ENCODE measurements around the gene ABCA7.
A peak's percentile ranks its signal among the peaks of the same experiment; 100 is the strongest.
"Not testable (repeated sequence)": the region's sequence is repeated elsewhere in the genome, so short reads cannot be mapped to it uniquely, and the experiment has no call there.

The ABCA7 gene

DNA sequence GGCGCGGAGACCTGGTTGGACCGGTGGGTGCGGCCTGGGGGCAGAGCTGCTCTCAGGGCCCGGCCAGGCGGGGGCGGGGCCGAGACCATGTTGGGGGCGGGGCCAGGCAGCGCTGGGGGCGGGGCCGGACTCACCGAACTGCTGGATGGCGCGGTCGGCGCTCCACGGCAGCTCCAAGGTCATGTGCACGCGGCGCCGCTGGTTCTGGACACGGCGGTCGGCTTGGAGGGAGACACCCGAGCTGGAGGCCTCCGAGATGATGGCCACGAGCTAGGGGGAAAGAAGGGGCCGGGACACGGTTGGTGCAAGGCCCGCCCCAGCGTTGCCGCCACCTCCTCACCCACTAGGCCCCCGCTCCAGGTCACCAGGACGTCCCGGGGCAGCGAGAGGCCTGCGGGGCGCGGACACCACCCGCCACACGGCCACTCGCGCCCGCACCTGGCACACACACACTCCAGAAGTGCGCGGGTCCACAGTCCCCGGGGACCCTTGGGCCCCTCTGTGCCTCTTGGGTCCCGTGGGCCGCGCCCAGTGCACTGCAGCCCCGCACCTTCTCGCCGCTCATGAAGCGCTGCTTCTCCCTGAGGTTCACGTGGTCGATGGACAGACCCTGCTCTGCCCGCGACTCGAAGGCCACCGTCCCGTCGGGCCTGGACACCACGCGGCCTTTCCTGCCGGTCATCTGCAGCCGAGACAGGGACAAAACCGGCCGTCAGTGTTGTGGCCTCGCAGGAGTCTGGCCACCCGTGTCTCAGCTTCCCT, 72.5 kb downstream of the ABCA7 start:
- Histone ChIP-seq H3K27ac (peak overlapping the region; percentile 30; the same call in 1 of the 2 replicates), H3K9ac (no peak overlapping the region), H3K36me3 (peaks cover 76% of the 10 kb centered on the region), H3K27me3 (no peaks in the 10 kb centered on the region), H3K9me3 (no peaks in the 10 kb centered on the region), H3K4me3 (no peak overlapping the region), H3K4me1 (peaks cover 29% of the 10 kb centered on the region), H3K4me2 (peak overlapping the region; percentile 75; the same call in 1 of the 2 replicates), H4K20me1 (peaks cover 49% of the 10 kb centered on the region)
- TF ChIP-seq Cebpa-rat (IDR thresholded peaks at IDR 0.05) = no peak

DNA sequence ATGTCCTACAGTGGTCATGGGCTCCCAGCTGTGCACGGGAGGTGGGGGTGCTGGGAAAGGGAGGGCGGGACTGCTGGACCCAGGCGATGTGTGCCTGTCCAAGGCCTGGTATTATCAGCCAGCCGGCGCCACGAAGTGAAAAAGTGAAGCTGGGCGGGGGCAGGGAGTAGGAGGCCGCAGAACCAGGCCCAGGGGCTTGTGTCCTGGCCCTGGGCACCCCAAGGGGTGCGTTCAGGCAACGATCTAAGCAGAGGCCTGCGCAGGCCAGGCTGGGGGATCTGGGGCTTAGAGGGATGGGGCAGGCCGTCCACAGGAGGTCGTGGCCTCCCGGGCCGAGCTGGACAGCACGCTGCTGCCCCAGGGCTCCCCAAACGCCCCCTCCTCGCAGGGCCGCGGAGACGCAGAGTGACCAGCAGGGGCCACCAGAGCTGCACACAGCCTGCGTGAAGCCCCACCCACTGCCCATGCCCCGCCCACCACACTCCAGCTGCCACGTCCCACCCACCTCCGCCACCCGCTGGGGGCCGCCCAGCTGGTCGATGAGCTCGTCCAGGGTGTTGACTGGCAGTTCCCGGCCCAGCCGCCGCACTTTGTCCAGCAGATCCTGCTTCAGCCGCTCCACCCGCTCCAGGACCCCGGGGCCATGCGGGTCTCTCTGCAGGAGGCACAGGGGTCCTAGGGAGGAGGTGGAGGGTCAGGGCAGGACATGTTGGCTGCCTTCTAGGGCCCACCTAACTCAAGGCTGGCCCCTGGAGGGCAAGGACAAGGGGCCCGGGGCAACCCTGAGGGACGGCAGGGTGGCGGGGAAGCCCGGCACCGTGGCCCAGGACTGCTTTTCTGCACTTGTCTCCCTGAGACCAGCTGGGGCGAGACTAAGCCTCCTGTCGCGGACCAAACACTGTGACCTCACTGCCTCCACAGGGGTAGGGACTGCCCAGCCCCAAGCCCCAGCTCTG, 73.4 kb downstream of the ABCA7 start:
- Histone ChIP-seq H3K4me2 (peak overlapping the region; percentile 75), H3K36me3 (peaks cover 79% of the 10 kb centered on the region), H3K4me1 (peaks cover 23% of the 10 kb centered on the region), H3K9me3 (no peaks in the 10 kb centered on the region), H3K4me3 (no peak overlapping the region), H3K9ac (no peak overlapping the region; the same call in 1 of the 2 replicates), H3K27me3 (no peaks in the 10 kb centered on the region), H4K20me1 (peaks cover 43% of the 10 kb centered on the region), H3K27ac (peak overlapping the region; percentile 30; the same call in 1 of the 2 replicates)
- no peak for TF ChIP-seq Cebpa-rat (IDR thresholded peaks at IDR 0.05)

DNA sequence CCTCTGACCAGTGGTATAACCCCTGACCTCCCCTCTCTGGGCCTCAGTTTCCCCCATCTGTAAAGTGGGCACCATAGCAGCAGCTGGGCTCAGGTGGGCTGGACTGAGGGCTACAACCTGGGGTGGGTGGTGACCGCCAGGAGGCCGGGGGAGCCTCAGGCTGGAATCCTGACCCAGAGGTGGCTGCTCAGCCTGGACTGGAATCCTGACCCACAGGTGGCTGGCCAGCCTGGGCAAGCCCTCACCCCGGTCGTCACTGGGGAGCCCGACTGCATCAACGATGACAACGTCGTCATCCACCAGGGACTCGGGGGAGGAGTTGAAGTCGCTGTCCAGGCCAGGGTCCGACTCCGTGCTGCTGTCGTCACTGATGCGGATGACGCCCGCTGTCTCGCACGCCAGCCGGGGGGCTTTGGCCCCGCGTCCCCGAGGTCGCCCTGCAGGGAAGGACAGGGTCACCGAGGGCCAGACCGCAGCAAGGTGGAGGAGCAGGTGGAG, 74.1 kb downstream of the ABCA7 start:
- H4K20me1 ChIP-seq = peaks cover 37% of the 10 kb centered on the region
- no peak overlapping the region; the same call in 1 of the 2 replicates for H3K9ac ChIP-seq
- no peaks in the 10 kb centered on the region for H3K9me3 ChIP-seq
- no peak overlapping the region for H3K27ac ChIP-seq
- H3K36me3 ChIP-seq = peaks cover 80% of the 10 kb centered on the region
- no peak for TF ChIP-seq Cebpa-rat (IDR thresholded peaks at IDR 0.05)
- no peak overlapping the region for H3K4me3 ChIP-seq
- H3K4me2 ChIP-seq = peak overlapping the region; percentile 75
- H3K4me1 ChIP-seq = peaks cover 18% of the 10 kb centered on the region
- H3K27me3 ChIP-seq = no peaks in the 10 kb centered on the region

DNA sequence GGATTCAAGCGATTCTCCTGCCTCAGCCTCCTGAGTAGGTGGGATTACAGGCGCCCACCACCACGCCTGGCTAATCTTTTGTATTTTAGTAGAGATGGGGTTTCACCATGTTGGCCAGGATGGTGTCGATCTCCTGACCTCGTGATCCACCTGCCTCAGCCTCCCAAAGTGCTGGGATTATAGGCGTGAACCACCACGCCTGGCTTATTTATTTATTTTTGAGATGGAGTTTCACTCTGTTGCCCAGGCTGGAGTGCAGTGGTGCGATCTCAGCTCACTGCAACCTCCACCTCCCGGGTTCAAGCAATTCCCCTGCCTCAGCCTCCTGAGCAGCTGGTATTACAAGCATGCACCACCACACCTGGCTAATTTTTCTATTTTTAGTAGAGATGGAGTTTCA, 74.8 kb downstream of the ABCA7 start:
- H3K9me3 ChIP-seq, H3K27me3 ChIP-seq, H3K9ac ChIP-seq, H3K4me2 ChIP-seq, H3K4me3 ChIP-seq, H3K27ac ChIP-seq: not testable (repeated sequence)
- H3K4me1 ChIP-seq = peaks cover 15% of the 10 kb centered on the region
- H3K36me3 ChIP-seq = peaks cover 82% of the 10 kb centered on the region
- H4K20me1 ChIP-seq = peaks cover 34% of the 10 kb centered on the region
